Memory B cell (primary cell): ENCODE data around the gene KCTD8.

Experiments used
- ATAC-seq: fragments of 150-1000 bp; cut with Tn5 transposase; 2 replicates; pipeline ENCODE4 v1.10.0; 2021; ENCODE audit warnings: low read depth, mild to moderate bottlenecking, moderate library complexity
- DNase-seq, 2 donors: peaks; one replicate each; pipeline ENCODE4 v3.0.0; 2022; ENCODE audit warnings: low spot score in 2 of 2
- H3K27ac Mint-ChIP-seq: one replicate; pipeline ENCODE4 v1.8.0; 2022; ENCODE audit warnings: mild to moderate bottlenecking, moderate library complexity, mixed read lengths
- H3K27me3 Mint-ChIP-seq: one replicate; pipeline ENCODE4 v1.8.0; 2022; ENCODE audit warnings: mixed read lengths
- H3K36me3 Mint-ChIP-seq: one replicate; pipeline ENCODE4 v1.8.0; 2022; ENCODE audit warnings: mild to moderate bottlenecking, mixed read lengths
- H3K4me1 Mint-ChIP-seq: one replicate; pipeline ENCODE4 v1.8.0; 2022; ENCODE audit warnings: mixed read lengths
- H3K4me3 Mint-ChIP-seq: one replicate; pipeline ENCODE4 v1.8.0; 2022; ENCODE audit warnings: mild to moderate bottlenecking, moderate library complexity, mixed read lengths
- H3K9me3 Mint-ChIP-seq: one replicate; pipeline ENCODE4 v1.8.0; 2022; ENCODE audit warnings: mixed read lengths

The KCTD8 gene

GRCh38 chr4:44162538-44163270, 285.9 kb downstream of the KCTD8 start:
- Mint-ChIP-seq H3K4me3 (no peak overlapping the region), H3K36me3 (no peaks in the 10 kb centered on the region), H3K9me3 (no peaks in the 10 kb centered on the region), H3K27ac (no peak overlapping the region), H3K4me1 (no peaks in the 10 kb centered on the region), H3K27me3 (no peaks in the 10 kb centered on the region)
- no peak for DNase-seq
- ATAC-seq: no peak

GRCh38 chr4:44161756-44162155, 286.9 kb downstream of the KCTD8 start:
- Mint-ChIP-seq H3K4me3 (no peak overlapping the region), H3K4me1 (no peaks in the 10 kb centered on the region), H3K36me3 (no peaks in the 10 kb centered on the region), H3K27me3 (no peaks in the 10 kb centered on the region), H3K27ac (no peak overlapping the region), H3K9me3 (no peaks in the 10 kb centered on the region)
- no peak for ATAC-seq
- no peak for DNase-seq

- DNase-seq (no peak), ATAC-seq (no peak)
- Mint-ChIP-seq H3K36me3 (no peaks in the 10 kb centered on the region), H3K9me3 (no peaks in the 10 kb centered on the region), H3K27ac (no peak overlapping the region), H3K27me3 (no peaks in the 10 kb centered on the region), H3K4me3 (no peak overlapping the region), H3K4me1 (no peaks in the 10 kb centered on the region)
Observed at GRCh38 chr4:44160776-44161367, 287.7 kb downstream of the KCTD8 start.

GRCh38 chr4:44159991-44160390, 288.6 kb downstream of the KCTD8 start:
- H3K9me3 Mint-ChIP-seq: no peaks in the 10 kb centered on the region
- no peaks in the 10 kb centered on the region for H3K4me1 Mint-ChIP-seq
- no peak overlapping the region for H3K4me3 Mint-ChIP-seq
- ATAC-seq: no peak
- H3K27me3 Mint-ChIP-seq: no peaks in the 10 kb centered on the region
- no peak overlapping the region for H3K27ac Mint-ChIP-seq
- no peak for DNase-seq
- H3K36me3 Mint-ChIP-seq: no peaks in the 10 kb centered on the region

GRCh38 chr4:44157611-44158277, 290.9 kb downstream of the KCTD8 start:
- Mint-ChIP-seq H3K27ac (no peak overlapping the region), H3K4me1 (no peaks in the 10 kb centered on the region), H3K4me3 (no peak overlapping the region), H3K27me3 (no peaks in the 10 kb centered on the region), H3K9me3 (no peaks in the 10 kb centered on the region), H3K36me3 (no peaks in the 10 kb centered on the region)
- DNase-seq (no peak), ATAC-seq (no peak)

- Mint-ChIP-seq H3K36me3 (no peaks in the 10 kb centered on the region), H3K4me1 (no peaks in the 10 kb centered on the region), H3K9me3 (peaks cover 6% of the 10 kb centered on the region), H3K4me3 (no peak overlapping the region), H3K27ac (no peak overlapping the region), H3K27me3 (peaks cover 1% of the 10 kb centered on the region)
- DNase-seq (no peak), ATAC-seq (no peak)
Observed at GRCh38 chr4:44150091-44150576, 298.5 kb downstream of the KCTD8 start.

- no peak overlapping the region for H3K27ac Mint-ChIP-seq
- H3K36me3 Mint-ChIP-seq: no peaks in the 10 kb centered on the region
- no peak for DNase-seq
- no peaks in the 10 kb centered on the region for H3K4me1 Mint-ChIP-seq
- no peak for ATAC-seq
- peaks cover 1% of the 10 kb centered on the region for H3K27me3 Mint-ChIP-seq
- no peak overlapping the region for H3K4me3 Mint-ChIP-seq
- peaks cover 6% of the 10 kb centered on the region for H3K9me3 Mint-ChIP-seq
Observed at GRCh38 chr4:44149282-44149681, 299.3 kb downstream of the KCTD8 start.

GRCh38 chr4:44147571-44148075, 301.0 kb downstream of the KCTD8 start:
- ATAC-seq: no peak
- Mint-ChIP-seq H3K4me1 (no peaks in the 10 kb centered on the region), H3K27ac (no peak overlapping the region), H3K9me3 (peaks cover 6% of the 10 kb centered on the region), H3K4me3 (no peak overlapping the region), H3K36me3 (no peaks in the 10 kb centered on the region), H3K27me3 (peaks cover 1% of the 10 kb centered on the region)
- no peak for DNase-seq

GRCh38 chr4:44146516-44146915, 302.1 kb downstream of the KCTD8 start:
- Mint-ChIP-seq H3K4me3 (no peak overlapping the region), H3K4me1 (no peaks in the 10 kb centered on the region), H3K27me3 (peaks cover 1% of the 10 kb centered on the region), H3K9me3 (peaks cover 6% of the 10 kb centered on the region), H3K36me3 (no peaks in the 10 kb centered on the region), H3K27ac (no peak overlapping the region)
- ATAC-seq: no peak
- DNase-seq: no peak

GRCh38 chr4:44145868-44146267, 302.7 kb downstream of the KCTD8 start:
- H3K9me3 Mint-ChIP-seq: peaks cover 5% of the 10 kb centered on the region
- ATAC-seq (no peak), DNase-seq (no peak)
- H3K27me3 Mint-ChIP-seq: peaks cover under 1% of the 10 kb centered on the region
- no peak overlapping the region for H3K4me3 Mint-ChIP-seq
- H3K4me1 Mint-ChIP-seq: no peaks in the 10 kb centered on the region
- H3K27ac Mint-ChIP-seq: no peak overlapping the region
- no peaks in the 10 kb centered on the region for H3K36me3 Mint-ChIP-seq

- Mint-ChIP-seq H3K4me3 (no peak overlapping the region), H3K27me3 (no peaks in the 10 kb centered on the region), H3K9me3 (peaks cover 9% of the 10 kb centered on the region), H3K4me1 (no peaks in the 10 kb centered on the region), H3K36me3 (no peaks in the 10 kb centered on the region), H3K27ac (no peak overlapping the region)
- no peak for ATAC-seq
- DNase-seq: no peak
Observed at GRCh38 chr4:44132526-44132925, 316.1 kb downstream of the KCTD8 start.
